ENCODE results near the gene PREB. TPM values are rescaled to one million over a fixed set of nuclear protein-coding genes. Genes with fewer than 3 reads are reported as not detected.
A peak's percentile ranks its signal among the peaks of the same experiment; 100 is the strongest.

The PREB gene
- total and polyA plus RNA-seq, 4 donors = 27.1 to 62.9 (median 55.5) TPM

DNA sequence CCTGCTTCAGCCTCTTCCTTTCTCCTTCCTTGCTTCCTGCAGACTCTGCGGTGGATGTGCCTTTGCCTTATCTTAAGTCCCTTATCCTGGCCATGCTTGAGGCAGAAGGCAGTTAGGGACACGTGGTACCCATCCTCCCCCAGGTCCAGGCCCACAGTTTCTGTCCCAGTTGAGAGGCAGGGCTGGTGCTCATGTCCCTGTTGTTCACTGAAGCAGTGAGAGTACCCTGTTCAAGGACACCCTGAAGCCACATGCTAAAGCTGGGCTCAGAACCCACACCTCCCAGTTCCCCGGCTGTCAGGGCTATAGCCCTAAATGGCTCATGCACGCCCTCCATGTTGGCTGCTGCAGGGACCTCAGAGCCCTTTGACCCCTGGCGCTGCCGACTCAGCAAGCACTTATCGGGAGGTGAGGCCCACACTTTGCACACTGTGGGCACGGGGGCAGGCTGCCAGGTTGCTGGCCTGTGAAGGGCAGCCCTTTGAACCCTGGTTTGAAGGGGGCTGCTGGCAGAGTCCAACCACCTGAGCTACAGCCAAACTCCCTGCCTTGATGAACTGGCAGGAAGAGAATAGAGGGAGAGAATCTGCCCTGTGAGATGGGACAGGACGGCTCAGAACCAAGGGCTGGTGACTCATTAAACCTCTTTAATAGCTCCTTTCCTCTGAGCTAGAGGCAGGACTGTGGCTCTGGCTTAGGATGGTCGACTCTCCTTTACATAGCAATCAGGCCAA, 41.6 kb downstream of the PREB start:
- Histone ChIP-seq H3K27ac (ENCODE audit: low read depth, low read length) (no peak overlapping the region), H3K4me1 (ENCODE audit: control insufficient read depth, insufficient read depth, low read length) (peaks cover 26% of the 10 kb centered on the region), H3K4me3 (ENCODE audit: low read depth, low read length) (no peak overlapping the region), H3K36me3 (ENCODE audit: control insufficient read depth, insufficient read depth, low read length) (peaks cover 17% of the 10 kb centered on the region), H3K27me3 (ENCODE audit: control insufficient read depth, insufficient read depth, low read length) (no peaks in the 10 kb centered on the region), H3K9me3 (ENCODE audit: control insufficient read depth, insufficient read depth, low read length) (no peaks in the 10 kb centered on the region)
- no peak for DNase-seq (ENCODE audit: low read depth in 4 of 6, low spot score in 6 of 6)
- 76% methylated on average over 10 of the region's 10 CpGs for whole genome bisulfite sequencing (ENCODE audit: insufficient coverage)

DNA sequence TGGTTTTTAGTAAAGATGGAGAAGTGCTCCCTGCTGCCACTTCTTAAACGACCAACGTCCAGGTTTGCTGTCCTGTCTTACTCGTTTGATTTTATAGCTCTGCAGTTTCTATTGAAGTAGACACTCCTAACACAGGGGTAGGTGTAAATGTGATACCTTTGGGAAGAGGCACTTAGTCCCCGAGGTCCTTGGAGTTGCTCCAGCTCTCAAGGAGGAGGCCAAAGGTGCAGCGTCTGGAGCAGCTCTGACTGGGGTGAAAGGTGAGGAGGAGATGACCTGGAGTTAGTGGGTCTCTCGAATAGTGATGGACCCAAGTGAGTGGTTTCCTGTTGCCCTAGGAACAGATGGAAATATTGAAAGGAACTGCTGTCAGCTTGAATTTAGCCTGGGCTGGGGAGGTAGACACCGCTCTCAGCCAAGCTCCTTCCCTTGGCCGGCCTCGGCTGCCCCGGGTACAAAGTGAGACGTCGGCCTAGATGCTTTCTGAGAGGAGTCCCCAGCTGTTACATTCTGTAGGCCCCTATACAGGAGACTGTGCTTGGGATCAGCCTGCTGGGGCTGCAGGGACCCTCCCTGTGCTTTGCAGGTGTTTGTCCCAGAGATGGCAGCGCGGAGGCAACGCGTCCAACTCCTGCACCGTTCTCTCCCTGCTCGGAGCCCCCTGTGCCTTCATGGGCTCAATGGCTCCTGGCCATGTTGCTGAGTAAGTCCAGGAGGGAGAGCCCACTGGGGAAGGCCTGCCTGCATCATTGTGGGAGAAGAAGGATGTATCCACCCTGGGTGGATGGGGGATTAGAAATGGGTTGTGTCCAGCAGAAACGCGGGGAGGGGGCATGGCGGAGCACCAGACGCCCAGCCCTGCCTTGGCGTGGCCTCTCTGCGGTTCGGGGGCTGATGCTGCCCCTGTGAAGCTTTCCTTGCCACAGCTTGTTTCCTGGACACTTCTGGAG, 42.4 kb downstream of the PREB start:
- no peak overlapping the region for H3K27ac ChIP-seq (ENCODE audit: low read depth, low read length)
- DNase-seq (ENCODE audit: low read depth in 4 of 6, low spot score in 6 of 6) = no peak
- 74% methylated on average over 25 of the region's 25 CpGs for WGBS (ENCODE audit: insufficient coverage)

GRCh38 chr2:27089111-27089954, 45.1 kb downstream of the PREB start:
- H3K4me3 ChIP-seq (ENCODE audit: low read depth, low read length) = no peak overlapping the region
- peaks cover 8% of the 10 kb centered on the region for H3K36me3 ChIP-seq (ENCODE audit: control insufficient read depth, insufficient read depth, low read length)
- H3K27ac ChIP-seq (ENCODE audit: low read depth, low read length) = no peak overlapping the region
- peaks cover 31% of the 10 kb centered on the region for H3K4me1 ChIP-seq (ENCODE audit: control insufficient read depth, insufficient read depth, low read length)
- DNase-seq (ENCODE audit: low read depth in 4 of 6, low spot score in 6 of 6) = no peak
- H3K9me3 ChIP-seq (ENCODE audit: control insufficient read depth, insufficient read depth, low read length) = no peaks in the 10 kb centered on the region
- H3K27me3 ChIP-seq (ENCODE audit: control insufficient read depth, insufficient read depth, low read length) = no peaks in the 10 kb centered on the region
- 91% methylated on average over 12 of the region's 14 CpGs for WGBS (ENCODE audit: insufficient coverage)

More for the DNA sequence above, 42.4 kb downstream of the PREB start:
- Histone ChIP-seq H3K9me3 (ENCODE audit: control insufficient read depth, insufficient read depth, low read length) (no peaks in the 10 kb centered on the region), H3K36me3 (ENCODE audit: control insufficient read depth, insufficient read depth, low read length) (peaks cover 13% of the 10 kb centered on the region), H3K27me3 (ENCODE audit: control insufficient read depth, insufficient read depth, low read length) (no peaks in the 10 kb centered on the region), H3K4me1 (ENCODE audit: control insufficient read depth, insufficient read depth, low read length) (peaks cover 30% of the 10 kb centered on the region), H3K4me3 (ENCODE audit: low read depth, low read length) (no peak overlapping the region)

GRCh38 chr2:27088634-27089033, 45.8 kb downstream of the PREB start:
- no peaks in the 10 kb centered on the region for H3K27me3 ChIP-seq (ENCODE audit: control insufficient read depth, insufficient read depth, low read length)
- no peak overlapping the region for H3K4me3 ChIP-seq (ENCODE audit: low read depth, low read length)
- WGBS (ENCODE audit: insufficient coverage) = 84% methylated on average over 5 of the region's 6 CpGs
- no peak for DNase-seq (ENCODE audit: low read depth in 4 of 6, low spot score in 6 of 6)
- H3K4me1 ChIP-seq (ENCODE audit: control insufficient read depth, insufficient read depth, low read length) = peaks cover 31% of the 10 kb centered on the region
- H3K27ac ChIP-seq (ENCODE audit: low read depth, low read length) = no peak overlapping the region
- peaks cover 10% of the 10 kb centered on the region for H3K36me3 ChIP-seq (ENCODE audit: control insufficient read depth, insufficient read depth, low read length)
- no peaks in the 10 kb centered on the region for H3K9me3 ChIP-seq (ENCODE audit: control insufficient read depth, insufficient read depth, low read length)

DNA sequence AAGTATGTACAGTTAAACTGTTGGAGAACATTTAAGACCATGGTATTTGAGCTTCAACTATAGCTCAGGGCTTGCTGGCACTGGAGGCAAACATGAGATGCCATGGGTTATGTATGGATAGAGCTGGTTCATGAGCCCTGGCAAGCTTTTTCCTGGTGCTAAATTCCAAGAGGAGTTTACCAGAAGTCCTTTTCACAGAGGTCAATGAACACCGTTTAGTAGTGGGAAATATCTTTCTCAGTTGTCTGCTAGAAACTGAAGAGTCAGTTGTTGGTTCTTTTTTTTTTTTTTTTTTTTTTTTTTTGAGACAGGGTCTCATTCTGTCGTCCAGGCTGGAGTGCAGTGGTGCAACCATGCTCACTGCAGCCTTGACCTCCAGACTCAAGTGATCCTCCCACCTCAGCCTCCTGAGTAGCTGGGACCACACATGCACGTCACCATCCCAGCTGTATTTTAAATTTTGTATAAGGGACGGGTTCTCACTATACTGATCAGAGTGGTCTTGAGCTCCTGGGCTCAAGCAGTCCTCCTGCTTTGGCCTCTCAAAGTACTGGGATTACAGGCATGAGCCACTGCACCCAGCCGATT, 46.5 kb downstream of the PREB start:
- Histone ChIP-seq H3K27ac (ENCODE audit: low read depth, low read length) (no peak overlapping the region), H3K4me1 (ENCODE audit: control insufficient read depth, insufficient read depth, low read length) (peaks cover 31% of the 10 kb centered on the region), H3K9me3 (ENCODE audit: control insufficient read depth, insufficient read depth, low read length) (no peaks in the 10 kb centered on the region), H3K27me3 (ENCODE audit: control insufficient read depth, insufficient read depth, low read length) (no peaks in the 10 kb centered on the region), H3K36me3 (ENCODE audit: control insufficient read depth, insufficient read depth, low read length) (peaks cover 16% of the 10 kb centered on the region), H3K4me3 (ENCODE audit: low read depth, low read length) (no peak overlapping the region)
- WGBS (ENCODE audit: insufficient coverage) = 87% methylated on average over 3 of the region's 5 CpGs
- DNase-seq (ENCODE audit: low read depth in 4 of 6, low spot score in 6 of 6) = no peak

- 3% methylated on average over 53 of the region's 54 CpGs for WGBS (ENCODE audit: insufficient coverage)
- no peak for DNase-seq (ENCODE audit: low read depth in 4 of 6, low spot score in 6 of 6)
- Histone ChIP-seq H3K27me3 (ENCODE audit: control insufficient read depth, insufficient read depth, low read length) (no peaks in the 10 kb centered on the region), H3K36me3 (ENCODE audit: control insufficient read depth, insufficient read depth, low read length) (peaks cover 19% of the 10 kb centered on the region), H3K27ac (ENCODE audit: low read depth, low read length) (peak within 1 kb of the TSS; percentile 86), H3K9me3 (ENCODE audit: control insufficient read depth, insufficient read depth, low read length) (no peaks in the 10 kb centered on the region), H3K4me3 (ENCODE audit: low read depth, low read length) (peak within 1 kb of the TSS; percentile 61), H3K4me1 (ENCODE audit: control insufficient read depth, insufficient read depth, low read length) (peaks cover 32% of the 10 kb centered on the region)
These were observed 47.5 kb downstream of the PREB start, which contains the start of gene KHK for GRCh38 chr2:27086724-27087593. Gene KHK (plus strand): TSS chr2:27086772. CDS start chr2:27087260, 488 bp downstream.

DNA sequence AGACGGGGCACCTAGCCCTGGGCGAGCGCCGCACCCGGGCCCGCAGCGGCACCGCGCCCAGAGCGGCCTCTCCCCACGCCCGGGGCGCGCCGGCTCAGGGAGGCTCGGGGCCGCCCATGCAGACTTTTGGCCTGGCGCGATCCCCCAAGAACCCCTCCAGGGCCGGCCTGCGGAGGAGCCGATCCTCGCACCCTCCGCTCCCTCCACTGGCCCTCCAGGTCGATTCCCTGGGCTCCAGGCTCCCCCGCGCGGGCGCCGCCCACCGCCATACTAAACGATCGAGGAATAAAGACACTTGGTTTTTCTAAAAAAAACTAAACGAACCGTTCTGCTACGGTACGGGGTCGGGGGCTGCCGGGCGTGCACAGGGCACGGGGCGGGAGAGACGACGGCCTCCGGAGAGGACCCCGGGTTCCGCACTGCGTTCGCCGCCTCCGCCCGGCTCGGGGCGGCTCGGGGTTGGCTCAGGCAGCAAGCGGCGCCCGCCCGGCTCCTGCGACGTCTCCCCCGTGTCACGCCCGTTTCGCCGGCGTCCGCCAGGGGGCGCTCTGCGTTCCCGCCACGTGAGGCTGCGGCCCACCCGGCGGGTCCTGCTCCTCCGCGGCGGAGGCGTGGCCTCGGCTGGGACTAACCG, 48.2 kb downstream of the PREB start:
- H3K4me1 ChIP-seq (ENCODE audit: control insufficient read depth, insufficient read depth, low read length) = peaks cover 37% of the 10 kb centered on the region
- peak; percentile 77 to 98 (median 93) for DNase-seq (ENCODE audit: low read depth in 4 of 6, low spot score in 6 of 6)
- H3K9me3 ChIP-seq (ENCODE audit: control insufficient read depth, insufficient read depth, low read length) = no peaks in the 10 kb centered on the region
- H3K27ac ChIP-seq (ENCODE audit: low read depth, low read length) = peak overlapping the region; percentile 86
- H3K27me3 ChIP-seq (ENCODE audit: control insufficient read depth, insufficient read depth, low read length) = no peaks in the 10 kb centered on the region
- H3K36me3 ChIP-seq (ENCODE audit: control insufficient read depth, insufficient read depth, low read length) = peaks cover 19% of the 10 kb centered on the region
- peak overlapping the region; percentile 61 for H3K4me3 ChIP-seq (ENCODE audit: low read depth, low read length)
- under 1% methylated on average over 81 of the region's 81 CpGs for WGBS (ENCODE audit: insufficient coverage)

- Histone ChIP-seq H3K9me3 (ENCODE audit: control insufficient read depth, insufficient read depth, low read length) (no peaks in the 10 kb centered on the region), H3K4me1 (ENCODE audit: control insufficient read depth, insufficient read depth, low read length) (peaks cover 43% of the 10 kb centered on the region), H3K4me3 (ENCODE audit: low read depth, low read length) (peak overlapping the region; percentile 61), H3K27me3 (ENCODE audit: control insufficient read depth, insufficient read depth, low read length) (no peaks in the 10 kb centered on the region), H3K27ac (ENCODE audit: low read depth, low read length) (peak overlapping the region; percentile 86), H3K36me3 (ENCODE audit: control insufficient read depth, insufficient read depth, low read length) (peaks cover 19% of the 10 kb centered on the region)
- 1% methylated on average over 38 of the region's 38 CpGs for WGBS (ENCODE audit: insufficient coverage)
- DNase-seq (ENCODE audit: low read depth in 4 of 6, low spot score in 6 of 6) = peak in 2 of 6 donors; percentile 63 to 71
These were observed 48.8 kb downstream of the PREB start for GRCh38 chr2:27085673-27086089.
